Bronchial epithelial cell (primary cell): ENCODE data around the gene BRD3OS. TPM values are rescaled to one million over a fixed set of nuclear protein-coding genes. Genes with fewer than 3 reads are reported as not detected.

Experiments
- DNase-seq: peaks from one replicate; pipeline ENCODE4 v3.0.0-alpha.2; 2010; ENCODE audit warnings: low read depth
- FAIRE-seq: peaks from 2 replicates; lab custom pipeline; 2011; peaks lifted over from hg19 to GRCh38; lab: Jason Lieb, UNC
- H3K27me3 ChIP-seq: 2 replicates; pipeline ENCODE4 v1.5.1; 2011; ENCODE audit warnings: low read length; ENCODE audit not compliant: control insufficient read depth, insufficient read depth
- H3K36me3 ChIP-seq: 2 replicates; pipeline ENCODE4 v1.5.1; 2011; ENCODE audit warnings: low read length; ENCODE audit not compliant: control insufficient read depth, insufficient read depth
- H3K4me3 ChIP-seq: 2 replicates; pipeline ENCODE4 v1.5.1; 2011; ENCODE audit warnings: mild to moderate bottlenecking, low read depth, low read length, control low read depth
- total RNA-seq: library from RNA; depleted of rRNA; stranded (reverse); fragments of >200 nt; gene quantifications from 2 replicates; pipeline ENCODE4 v1.2.1, GENCODE V29; 2014
- TF ChIP-seq, protein P1 (sequence below): IDR thresholded peaks from 2 replicates; pipeline ENCODE4 v1.5.1; 2011; ENCODE audit warnings: mild to moderate bottlenecking, moderate library complexity, low read length, control low read depth, inconsistent platforms; ENCODE audit not compliant: insufficient read depth, severe bottlenecking

BRD3OS gene
- total RNA-seq, 1 donor from 2014 or later, result 5.8 TPM

DNA sequence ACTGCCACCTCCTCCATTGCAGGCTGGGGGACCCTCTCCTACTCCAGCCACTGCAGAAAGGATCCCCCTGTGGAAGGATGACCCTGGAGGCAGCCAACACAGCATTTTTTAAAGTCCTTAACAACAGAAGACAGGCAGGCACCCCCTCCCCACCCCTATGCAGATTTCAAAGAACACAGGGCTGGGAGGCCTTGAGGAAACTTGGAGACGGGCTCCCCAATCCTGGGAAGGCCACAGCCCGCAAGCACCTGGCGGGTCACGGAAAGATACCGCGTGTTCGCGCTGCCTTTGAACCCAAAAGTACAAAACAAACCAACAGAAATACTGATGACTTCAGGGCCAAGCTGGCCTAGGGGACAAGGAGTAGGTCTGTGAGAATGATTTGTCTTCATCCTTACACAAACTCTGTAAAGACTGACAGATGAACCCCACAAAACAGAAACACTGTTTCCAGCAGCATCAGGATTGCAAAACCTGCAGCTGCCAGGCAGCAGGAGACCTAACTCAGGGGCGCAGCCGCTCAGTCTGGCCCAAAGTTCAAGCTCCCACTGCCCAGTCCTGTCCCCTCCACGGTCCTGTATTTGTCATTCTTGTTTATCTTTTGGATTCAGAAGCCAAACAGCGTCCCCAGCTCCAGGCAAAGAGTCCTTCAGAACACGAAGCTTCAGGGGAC is 46.9 kb upstream of the BRD3OS start:
- Histone ChIP-seq H3K36me3 (peaks cover 10% of the 10 kb centered on the region), H3K27me3 (no peaks in the 10 kb centered on the region), H3K4me3 (no peak overlapping the region)
- FAIRE-seq, result peak; percentile 58
- TF ChIP-seq, protein P1, sequence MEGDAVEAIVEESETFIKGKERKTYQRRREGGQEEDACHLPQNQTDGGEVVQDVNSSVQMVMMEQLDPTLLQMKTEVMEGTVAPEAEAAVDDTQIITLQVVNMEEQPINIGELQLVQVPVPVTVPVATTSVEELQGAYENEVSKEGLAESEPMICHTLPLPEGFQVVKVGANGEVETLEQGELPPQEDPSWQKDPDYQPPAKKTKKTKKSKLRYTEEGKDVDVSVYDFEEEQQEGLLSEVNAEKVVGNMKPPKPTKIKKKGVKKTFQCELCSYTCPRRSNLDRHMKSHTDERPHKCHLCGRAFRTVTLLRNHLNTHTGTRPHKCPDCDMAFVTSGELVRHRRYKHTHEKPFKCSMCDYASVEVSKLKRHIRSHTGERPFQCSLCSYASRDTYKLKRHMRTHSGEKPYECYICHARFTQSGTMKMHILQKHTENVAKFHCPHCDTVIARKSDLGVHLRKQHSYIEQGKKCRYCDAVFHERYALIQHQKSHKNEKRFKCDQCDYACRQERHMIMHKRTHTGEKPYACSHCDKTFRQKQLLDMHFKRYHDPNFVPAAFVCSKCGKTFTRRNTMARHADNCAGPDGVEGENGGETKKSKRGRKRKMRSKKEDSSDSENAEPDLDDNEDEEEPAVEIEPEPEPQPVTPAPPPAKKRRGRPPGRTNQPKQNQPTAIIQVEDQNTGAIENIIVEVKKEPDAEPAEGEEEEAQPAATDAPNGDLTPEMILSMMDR, result no peak
- DNase-seq, result no peak

DNA sequence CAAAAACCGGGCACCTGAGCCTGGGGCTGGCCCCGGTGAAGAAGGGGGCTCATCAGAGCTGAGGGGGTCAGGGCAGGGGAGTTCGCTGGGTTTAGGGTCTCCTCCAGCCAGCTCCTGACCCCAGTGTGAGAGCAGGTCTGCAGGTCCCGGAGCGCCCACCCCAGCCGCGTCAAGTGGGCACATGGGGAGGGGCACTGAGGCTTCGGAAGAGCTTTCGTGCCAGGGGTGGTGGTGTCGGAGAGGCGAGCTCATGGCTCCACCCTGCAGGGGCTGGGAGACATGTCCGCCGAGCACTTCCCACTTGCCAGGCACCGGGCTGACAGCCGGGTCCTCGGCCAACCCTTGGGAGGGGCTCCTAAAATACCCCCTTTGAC is 46.4 kb upstream of the BRD3OS start:
- DNase-seq (no peak), FAIRE-seq (no peak)
- Histone ChIP-seq H3K27me3 (no peaks in the 10 kb centered on the region), H3K4me3 (no peak overlapping the region), H3K36me3 (peaks cover 10% of the 10 kb centered on the region)
- TF ChIP-seq, protein P1, result no peak

DNA sequence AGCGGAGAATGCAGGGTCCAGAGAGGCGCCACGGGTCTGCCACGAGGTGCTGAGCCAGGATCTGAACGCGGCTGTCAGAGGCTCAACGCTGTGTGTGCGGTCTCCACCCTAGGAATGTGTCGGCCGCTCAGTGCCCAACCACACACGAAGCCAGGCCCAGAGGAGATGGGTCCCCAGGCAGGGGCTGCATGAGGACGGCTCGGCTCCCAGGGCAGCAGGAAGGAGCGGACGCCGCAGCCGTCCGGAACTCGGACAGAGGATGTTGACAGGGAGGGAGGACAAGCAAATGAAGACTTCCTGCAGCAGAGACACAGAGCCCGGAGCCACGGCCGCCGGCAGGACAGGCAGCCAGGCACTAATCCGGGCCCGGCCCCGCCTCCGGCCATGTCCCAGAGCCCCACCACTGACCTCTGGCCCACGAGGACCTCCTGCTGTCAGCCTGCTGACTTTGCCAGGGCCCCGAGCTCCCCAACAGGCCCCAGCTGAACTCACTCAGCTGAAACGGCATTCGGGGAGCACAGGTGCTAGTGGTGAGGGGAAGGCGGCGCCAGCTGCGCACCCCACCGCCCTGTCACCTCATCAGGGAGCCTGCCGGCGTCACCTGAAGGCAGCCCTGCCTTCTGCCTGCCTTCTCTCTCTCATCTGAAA is 45.9 kb upstream of the BRD3OS start:
- no peak overlapping the region for H3K4me3 ChIP-seq
- no peak for DNase-seq
- H3K36me3 ChIP-seq, result peaks cover 10% of the 10 kb centered on the region
- H3K27me3 ChIP-seq, result no peaks in the 10 kb centered on the region
- TF ChIP-seq, protein P1, result no peak
- FAIRE-seq, result no peak

DNA sequence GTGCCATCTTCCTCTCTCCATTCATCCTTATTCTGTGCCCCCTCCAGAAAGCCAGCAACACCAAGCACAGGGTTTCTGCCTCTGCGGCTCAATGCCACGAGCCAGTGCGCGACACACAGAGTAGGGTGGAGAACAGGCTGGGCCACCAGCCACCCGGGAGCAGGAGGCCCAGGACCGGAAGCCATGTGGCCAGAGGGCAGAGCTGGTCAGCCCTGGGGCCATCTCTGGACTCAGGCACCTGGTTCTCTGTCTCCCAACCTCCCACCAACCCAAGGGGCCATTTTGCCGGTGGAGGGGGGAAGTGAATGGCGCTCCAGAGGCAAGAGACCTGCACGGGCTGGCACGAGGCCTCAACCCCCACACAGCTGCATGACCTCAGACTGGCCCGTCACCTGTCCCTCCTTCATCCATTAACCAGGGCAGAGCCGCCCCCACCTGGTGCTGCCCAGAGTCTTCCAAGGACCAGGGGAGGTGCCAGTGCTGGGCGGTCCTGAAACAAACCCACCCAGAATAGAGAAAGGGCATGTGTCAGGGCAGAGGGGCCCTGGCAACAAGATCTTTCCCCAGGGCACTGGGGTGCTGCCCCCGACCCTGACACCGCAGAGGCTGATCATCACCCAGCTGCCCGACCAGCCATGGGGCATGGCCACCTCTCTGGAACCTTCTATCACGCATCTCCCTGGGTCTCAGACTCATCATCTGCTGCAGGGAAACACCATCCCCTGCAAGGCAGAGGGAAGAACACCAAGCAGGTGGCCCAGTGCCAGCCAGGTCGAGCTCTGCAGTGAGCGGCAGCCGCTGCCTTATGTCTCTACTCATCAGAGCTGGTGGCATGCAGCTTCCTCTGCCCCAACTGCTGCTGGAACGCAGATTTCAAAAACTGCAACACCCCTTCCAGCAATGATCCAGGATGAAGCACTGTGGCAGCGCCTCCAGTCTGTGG is 45.1 kb upstream of the BRD3OS start:
- H3K4me3 ChIP-seq, result no peak overlapping the region
- no peaks in the 10 kb centered on the region for H3K27me3 ChIP-seq
- TF ChIP-seq, protein P1, result no peak
- no peak for FAIRE-seq
- peaks cover 10% of the 10 kb centered on the region for H3K36me3 ChIP-seq
- no peak for DNase-seq

DNA sequence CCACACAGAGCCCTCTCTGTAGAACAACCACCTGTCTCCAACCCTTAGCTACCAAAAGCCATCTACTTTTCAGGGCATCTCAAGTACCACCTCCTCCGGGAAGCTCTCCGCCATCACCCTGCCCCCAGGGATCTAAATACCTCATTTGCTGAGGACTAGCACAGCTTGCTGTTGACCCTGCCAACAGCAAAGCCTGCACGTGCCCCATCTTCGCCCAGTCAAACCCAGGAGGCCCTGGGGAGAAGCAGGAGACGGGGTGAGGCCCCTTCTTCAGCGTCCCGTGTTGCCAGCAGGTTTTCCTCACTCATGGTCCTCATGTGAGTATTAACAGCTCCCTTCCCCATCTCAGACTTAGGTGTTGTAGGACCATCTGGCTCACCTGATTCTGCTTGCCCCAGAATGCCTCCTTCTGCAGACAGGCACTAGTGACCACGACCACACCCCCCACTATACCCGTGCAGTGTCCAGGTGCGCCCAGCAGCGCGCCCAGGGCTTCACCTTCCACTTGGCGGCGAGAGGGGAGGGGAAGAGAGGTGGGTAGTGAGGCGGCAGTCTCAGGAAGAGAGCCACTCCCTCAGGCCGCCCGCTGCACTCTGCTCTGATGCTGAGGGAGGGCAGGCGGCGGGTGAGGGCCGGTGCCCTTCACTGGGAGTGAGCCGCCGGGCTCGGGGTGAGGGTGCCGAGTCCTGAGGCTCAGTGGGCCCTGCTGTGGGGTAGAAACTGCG is 44.3 kb upstream of the BRD3OS start:
- no peak overlapping the region for H3K4me3 ChIP-seq
- no peak for FAIRE-seq
- no peak for DNase-seq
- H3K36me3 ChIP-seq, result peaks cover 10% of the 10 kb centered on the region
- H3K27me3 ChIP-seq, result no peaks in the 10 kb centered on the region
- TF ChIP-seq, protein P1, result no peak
